Neutrophil (primary cell): Measurements from ENCODE around the gene HNRNPUL2.
"Not testable (repeated sequence)": the region's sequence is repeated elsewhere in the genome, so short reads cannot be mapped to it uniquely, and the experiment has no call there.

Experiments
- H3K27ac ChIP-seq: fragments of 200-600 bp; sonication (generic); 2 replicates; pipeline ENCODE4 v1.5.1; 2016; ENCODE audit warnings: mild to moderate bottlenecking, moderate library complexity
- H3K27me3 ChIP-seq: fragments of 200-600 bp; sonication (generic); 2 replicates; pipeline ENCODE4 v1.6.0; 2016; ENCODE audit warnings: mild to moderate bottlenecking
- H3K36me3 ChIP-seq: fragments of 200-600 bp; sonication (generic); 2 replicates; pipeline ENCODE4 v1.5.1; 2017
- H3K4me1 ChIP-seq, 2 experiments: fragments of 200-600 bp in 1 of 2; sonication (generic) in 1 of 2; 1 replicate in 1 of 2; 2 replicates in 1 of 2; pipeline versions ENCODE4 v1.5.1 to v1.6.1; 2013 to 2016; ENCODE audit warnings: low read depth in 1 of 2, low read length in 1 of 2, mild to moderate bottlenecking in 1 of 2, moderate library complexity in 1 of 2; ENCODE audit not compliant: control insufficient read depth in 1 of 2, insufficient read depth in 1 of 2
- H3K4me3 ChIP-seq, 2 experiments: fragments of 200-600 bp in 1 of 2; sonication (generic) in 1 of 2; 1 replicate in 1 of 2; 2 replicates in 1 of 2; pipeline ENCODE4 v1.5.1; 2013 to 2016; ENCODE audit warnings: low read depth in 1 of 2, low read length in 1 of 2, mild to moderate bottlenecking in 1 of 2, moderate library complexity in 1 of 2
- H3K9me3 ChIP-seq: fragments of 200-600 bp; sonication (generic); 2 replicates; pipeline ENCODE4 v1.5.1; 2016
- CTCF ChIP-seq: fragments of 200-600 bp; sonication (generic); IDR thresholded peaks from 2 replicates; pipeline ENCODE4 v1.5.1; 2016; ENCODE audit warnings: antibody characterized with exemption

Gene HNRNPUL2

GRCh38 chr11:62727165-62727871 is at the start of gene HNRNPUL2:
HNRNPUL2 (minus strand) TSS chr11:62727457; CDS start chr11:62727156, 301 bp downstream.
- H3K4me1 ChIP-seq: peaks cover 45 to 47% of the 10 kb centered on the region in 2 experiments
- H3K9me3 ChIP-seq: no peaks in the 10 kb centered on the region
- peak within 1 kb of the TSS; percentile 98 for H3K27ac ChIP-seq
- peak within 1 kb of the TSS; percentile 82 to 100 for H3K4me3 ChIP-seq
- H3K27me3 ChIP-seq: no peaks in the 10 kb centered on the region
- TF ChIP-seq CTCF: peak; percentile 41
- H3K36me3 ChIP-seq: peaks cover 19% of the 10 kb centered on the region

- H3K27ac ChIP-seq: peak overlapping the region; percentile 76
- no peak overlapping the region for H3K4me3 ChIP-seq
- peaks cover 24% of the 10 kb centered on the region in 2 experiments for H3K4me1 ChIP-seq
- no peaks in the 10 kb centered on the region for H3K9me3 ChIP-seq
- peaks cover 4% of the 10 kb centered on the region for H3K36me3 ChIP-seq
- H3K27me3 ChIP-seq: no peaks in the 10 kb centered on the region
- no peak for TF ChIP-seq CTCF
Observed at GRCh38 chr11:62775646-62776045, 48.4 kb upstream of the HNRNPUL2 start.

- peak overlapping the region; percentile 76 for H3K27ac ChIP-seq
- peaks cover 4% of the 10 kb centered on the region for H3K36me3 ChIP-seq
- H3K4me1 ChIP-seq: peaks cover 29 to 31% of the 10 kb centered on the region in 2 experiments
- no peaks in the 10 kb centered on the region for H3K27me3 ChIP-seq
- no peak for TF ChIP-seq CTCF
- no peaks in the 10 kb centered on the region for H3K9me3 ChIP-seq
- no peak overlapping the region for H3K4me3 ChIP-seq
Observed at GRCh38 chr11:62774407-62774806, 47.1 kb upstream of the HNRNPUL2 start.

GRCh38 chr11:62771144-62772021 is 44.1 kb upstream of the HNRNPUL2 start, which contains the start of gene TAF6L:
TAF6L (plus strand) TSS chr11:62771396; CDS start chr11:62775784, 4,388 bp downstream.
- TF ChIP-seq CTCF: no peak
- Histone ChIP-seq H3K9me3 (no peaks in the 10 kb centered on the region), H3K36me3 (peaks cover 10% of the 10 kb centered on the region), H3K27me3 (no peaks in the 10 kb centered on the region), H3K27ac (peak within 1 kb of the TSS; percentile 86), H3K4me3 (peak within 1 kb of the TSS; percentile 67 to 84), H3K4me1 (peaks cover 29 to 31% of the 10 kb centered on the region in 2 experiments)

- TF ChIP-seq CTCF: no peak
- peak overlapping the region; percentile 67 to 84 for H3K4me3 ChIP-seq
- H3K27me3 ChIP-seq: no peaks in the 10 kb centered on the region
- H3K36me3 ChIP-seq: peaks cover 16% of the 10 kb centered on the region
- H3K27ac ChIP-seq: peak overlapping the region; percentile 86
- H3K9me3 ChIP-seq: no peaks in the 10 kb centered on the region
- H3K4me1 ChIP-seq: peaks cover 29 to 31% of the 10 kb centered on the region in 2 experiments
Observed at GRCh38 chr11:62770778-62771143, 43.5 kb upstream of the HNRNPUL2 start.

GRCh38 chr11:62760867-62761227 is 33.6 kb upstream of the HNRNPUL2 start:
- Histone ChIP-seq H3K4me1 (peaks cover 17 to 19% of the 10 kb centered on the region in 2 experiments), H3K4me3 (peak overlapping the region; percentile 80 to 98), H3K27ac (peak overlapping the region; percentile 86)
- H3K27me3 ChIP-seq, H3K9me3 ChIP-seq, H3K36me3 ChIP-seq: not testable (repeated sequence)
